ENCODE measurements around the gene RAB7B. TPM values are rescaled to one million over a fixed set of nuclear protein-coding genes. Genes with fewer than 3 reads are reported as not detected.

RAB7B gene
- total and polyA plus RNA-seq, 2 of the 4 experiments (the other 2 are of a cell fraction), result 9.1 to 14.7 TPM

GRCh38 chr1:206004826-206005225 lies 1.6 kb upstream of the RAB7B start:
- dilution Hi-C loops (cut with HindIII; ENCODE audit: low sequenced_read_pairs, unreplicated experiment), result no loop called here

More at GRCh38 chr1:206004826-206005225, 1.6 kb upstream of the RAB7B start:
- Histone ChIP-seq H3K23ac (ENCODE audit: low read depth, low read length) (no peak overlapping the region), H3K18ac (ENCODE audit: low read depth, low read length) (no peak overlapping the region), H3K36me3 (ENCODE audit: control insufficient read depth, insufficient read depth, low read length) (no peaks in the 10 kb centered on the region), H3K4me1 (ENCODE audit: control insufficient read depth, insufficient read depth, low read length) (peaks cover 23% of the 10 kb centered on the region), H2BK120ac (ENCODE audit: low read depth, low read length) (no peak overlapping the region), H3K4ac (ENCODE audit: low read depth, low read length) (no peak overlapping the region), H2AK5ac (ENCODE audit: low read depth, low read length) (peak overlapping the region; percentile 99; the same call in 1 of the 2 replicates), H2BK20ac (ENCODE audit: low read depth, low read length) (no peak overlapping the region), H4K20me1 (ENCODE audit: insufficient read depth, low read length) (no peaks in the 10 kb centered on the region), H3K79me1 (ENCODE audit: low read depth in 1 of 2, low read length in 2 of 2) (peaks cover 0 to 13% of the 10 kb centered on the region in 2 experiments; a peak in 2 of 4 replicates), H4K8ac (ENCODE audit: low read depth in 2 of 2, low read length in 2 of 2) (no peak overlapping the region), H3K9ac (ENCODE audit: low read depth, low read length) (no peak overlapping the region), H3K27ac (ENCODE audit: insufficient read depth, low read length) (no peak overlapping the region), H3K4me3 (ENCODE audit: insufficient read depth, low read depth, low read length) (no peak overlapping the region), H3K14ac (replicated peaks; ENCODE audit: low read depth, low read length) (0 out of 2 replicates have a peak overlapping the region, but pooled peaks have one; percentile 32), H3K56ac (ENCODE audit: extremely low read depth, insufficient read depth, low read length) (no peak overlapping the region), H3K4me2 (ENCODE audit: low read depth, low read length) (no peak overlapping the region), H2AK9ac (replicated peaks; ENCODE audit: low read depth, low read length, poor library complexity) (no peak overlapping the region), H2BK15ac (ENCODE audit: low read depth, low read length) (peak overlapping the region; percentile 83; the same call in 1 of the 3 replicates), H3K27me3 (ENCODE audit: control insufficient read depth, insufficient read depth, low read length) (no peaks in the 10 kb centered on the region), H3K9me3 (ENCODE audit: control insufficient read depth, insufficient read depth, low read length) (no peaks in the 10 kb centered on the region), H2BK5ac (ENCODE audit: low read depth, low read length, poor library complexity, severe bottlenecking) (peak overlapping the region; percentile 93), H4K91ac (ENCODE audit: insufficient read depth, low read depth, low read length) (0 out of 2 replicates have a peak overlapping the region, but pooled peaks have one; percentile 39), H2AFZ (replicated peaks; ENCODE audit: low read length, poor library complexity) (no peak overlapping the region), H3K9me1 (ENCODE audit: insufficient read depth, low read length) (peaks cover 19% of the 10 kb centered on the region), H4K5ac (ENCODE audit: low read depth, low read length) (no peak overlapping the region)
- BruUV-seq (replicated peaks), result no TSS peak
- ChIA-PET POLR2A (ENCODE audit: unreplicated experiment) (no interaction called here), CTCF (no interaction called here)
- intact Hi-C loops (cut with micrococcal nuclease) (no loop called here), in situ Hi-C loops (cut with MboI; ENCODE audit: low sequenced_read_pairs) (no loop called here)
- TF ChIP-seq CHD1 (IDR thresholded peaks at IDR 0.05; ENCODE audit: low read depth, low read length), result no peak
- TF ChIP-seq NFE2L2 (IDR thresholded peaks at IDR 0.05; ENCODE audit: low read depth, low read length), result no peak
- TF ChIP-seq SMC3 (IDR thresholded peaks at IDR 0.05; ENCODE audit: low read depth, low read length), result no peak
- ATAC-seq (ENCODE audit: low read depth), result no peak
- DNase-seq, result no peak
- WGBS, 2 experiments (ENCODE audit: extremely low coverage in 2 of 2, insufficient read length in 1 of 2), result 100% methylated on average over 1 of the region's 12 CpGs; no CpG with 5 or more reads in 1 of the 2 experiments

Data from IMR-90 (cell line).